HG03045 (cell line): ENCODE results near the gene CAMP.
"Not testable (repeated sequence)": the region's sequence is repeated elsewhere in the genome, so short reads cannot be mapped to it uniquely, and the experiment has no call there.

Source experiments
- ATAC-seq: cut with Tn5 transposase; IDR thresholded peaks from one replicate; pipeline ENCODE4 v1.9.1; 2021; ENCODE audit warnings: mild to moderate bottlenecking, moderate library complexity; ENCODE audit not compliant: unreplicated experiment

The CAMP gene

DNA sequence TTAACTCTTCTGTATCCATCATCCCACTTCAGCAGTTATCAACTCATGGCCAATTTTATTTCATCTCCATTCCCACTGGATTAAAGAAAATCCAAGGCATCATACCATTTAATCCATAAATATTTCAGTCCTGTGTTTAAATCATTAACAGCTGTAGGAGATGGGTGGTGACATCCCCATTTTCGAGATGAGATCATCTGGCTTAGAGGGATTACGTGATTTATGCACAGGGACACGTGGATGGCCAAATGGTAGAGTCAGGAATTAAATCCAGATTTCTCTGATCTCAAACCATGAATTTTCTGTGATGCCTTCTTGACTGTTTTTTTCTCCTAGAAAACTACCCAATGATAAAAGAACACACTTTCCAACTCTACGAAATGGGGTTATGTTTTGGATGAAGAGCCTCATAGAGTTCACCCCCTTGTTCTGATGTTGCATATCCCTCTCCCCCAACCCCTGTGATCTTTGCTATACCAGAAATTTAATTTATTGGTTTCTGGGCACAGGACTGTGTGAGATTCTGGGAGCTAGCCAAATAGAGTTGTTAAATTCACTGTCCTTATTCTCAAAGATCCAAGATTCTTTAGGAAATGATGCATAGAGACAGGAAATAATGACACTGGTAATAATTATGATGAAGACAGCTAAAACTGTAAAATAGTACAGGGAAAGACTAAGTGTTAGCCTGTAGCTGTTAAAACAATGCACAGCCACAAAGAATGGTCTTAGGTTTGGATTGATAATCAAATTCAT is 25.0 kb downstream of the CAMP start:
- no peak for ATAC-seq

DNA sequence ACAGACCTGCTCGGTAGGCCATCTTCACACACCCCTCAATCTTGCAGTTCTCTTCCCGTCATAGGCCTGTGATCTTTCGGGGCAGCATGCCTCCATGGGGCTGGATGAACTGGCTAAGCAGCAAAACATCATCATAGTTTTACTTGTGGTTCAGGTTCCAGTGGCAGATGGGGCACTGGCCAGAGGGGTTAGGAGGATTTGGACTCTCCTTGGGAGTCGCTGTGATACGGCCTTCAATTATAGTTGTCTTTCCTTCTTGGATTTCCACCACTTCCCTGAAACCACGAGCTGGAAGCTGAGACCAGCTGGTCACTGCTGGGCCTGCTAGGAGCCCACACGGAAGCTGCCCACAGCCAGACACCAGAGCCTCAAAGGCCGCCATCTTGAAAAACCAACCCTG is 33.3 kb downstream of the CAMP start:
- ATAC-seq: no peak

DNA sequence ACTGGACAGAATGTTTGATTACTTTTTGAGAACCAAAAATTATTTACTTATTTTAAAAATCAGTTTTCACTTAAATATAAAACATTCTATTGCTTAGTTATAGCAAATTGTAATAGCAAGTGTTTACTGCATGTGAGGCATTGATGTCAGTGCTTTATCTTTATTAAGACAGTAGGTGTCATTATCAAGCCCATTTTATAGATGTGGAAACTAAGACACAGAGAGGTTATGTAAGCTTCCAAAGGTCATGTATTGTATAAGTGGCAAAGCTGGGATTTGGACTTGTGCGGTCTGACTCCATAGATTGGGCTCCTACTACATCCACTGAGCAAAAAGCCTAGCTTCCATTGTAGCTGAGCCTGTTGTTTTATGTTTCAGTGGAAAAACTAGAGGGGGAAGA is 35.2 kb downstream of the CAMP start:
- ATAC-seq: no peak

DNA sequence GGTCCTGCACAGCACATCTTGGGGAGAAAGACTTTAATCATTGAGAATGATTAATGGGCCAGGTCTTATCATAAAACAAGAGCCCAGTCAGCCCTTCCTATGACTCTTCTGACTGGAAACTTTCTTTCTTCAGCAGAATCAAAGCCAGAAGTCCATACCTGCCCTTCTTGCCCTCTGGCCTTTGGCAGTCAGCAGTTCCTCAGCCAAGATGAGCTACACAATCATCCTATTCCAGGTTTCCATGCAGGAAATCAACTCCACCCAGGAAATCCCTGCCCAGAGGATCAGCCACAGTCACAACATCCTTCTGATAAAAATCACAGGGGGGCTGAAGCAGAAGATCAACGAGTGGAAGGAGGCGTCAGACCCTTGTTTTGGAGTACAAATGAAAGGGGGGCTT is 44.5 kb downstream of the CAMP start:
- ATAC-seq: no peak

DNA sequence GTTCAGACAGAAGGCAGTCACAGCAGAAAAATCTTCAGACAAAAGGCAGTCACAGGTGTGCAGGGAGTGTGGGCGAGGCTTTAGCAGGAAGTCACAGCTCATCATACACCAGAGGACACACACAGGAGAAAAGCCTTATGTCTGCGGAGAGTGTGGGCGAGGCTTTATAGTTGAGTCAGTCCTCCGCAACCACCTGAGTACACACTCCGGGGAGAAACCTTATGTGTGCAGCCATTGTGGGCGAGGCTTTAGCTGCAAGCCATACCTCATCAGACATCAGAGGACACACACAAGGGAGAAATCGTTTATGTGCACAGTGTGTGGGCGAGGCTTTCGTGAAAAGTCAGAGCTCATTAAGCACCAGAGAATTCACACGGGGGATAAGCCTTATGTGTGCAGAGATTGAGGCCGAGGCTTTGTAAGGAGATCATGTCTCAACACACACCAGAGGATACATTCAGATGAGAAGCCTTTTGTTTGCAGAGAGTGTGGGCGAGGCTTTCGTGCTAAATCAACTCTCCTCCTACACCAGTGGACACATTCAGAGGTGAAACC is 45.2 kb downstream of the CAMP start:
- ATAC-seq: no peak

DNA sequence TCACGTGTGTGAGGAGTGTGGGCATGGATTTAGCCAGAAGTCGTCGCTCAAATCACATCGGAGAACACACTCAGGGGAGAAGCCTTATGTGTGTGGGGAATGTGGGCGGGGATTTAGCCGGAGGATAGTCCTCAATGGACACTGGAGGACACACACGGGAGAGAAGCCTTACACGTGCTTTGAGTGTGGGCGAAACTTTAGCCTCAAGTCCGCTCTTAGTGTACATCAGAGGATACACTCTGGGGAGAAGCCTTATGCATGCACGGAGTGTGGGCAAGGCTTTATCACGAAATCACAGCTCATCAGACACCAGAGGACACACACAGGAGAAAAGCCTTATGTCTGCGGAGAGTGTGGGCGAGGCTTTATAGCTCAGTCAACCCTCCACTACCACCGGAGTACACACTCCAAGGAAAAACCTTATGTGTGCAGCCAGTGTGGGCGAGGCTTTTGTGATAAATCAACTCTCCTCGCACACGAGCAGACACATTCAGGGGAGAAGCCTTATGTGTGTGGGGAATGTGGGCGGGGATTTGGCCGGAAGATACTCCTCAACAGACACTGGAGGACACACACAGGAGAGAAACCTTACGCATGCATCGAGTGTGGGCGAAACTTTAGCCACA is 45.8 kb downstream of the CAMP start:
- no peak for ATAC-seq

DNA sequence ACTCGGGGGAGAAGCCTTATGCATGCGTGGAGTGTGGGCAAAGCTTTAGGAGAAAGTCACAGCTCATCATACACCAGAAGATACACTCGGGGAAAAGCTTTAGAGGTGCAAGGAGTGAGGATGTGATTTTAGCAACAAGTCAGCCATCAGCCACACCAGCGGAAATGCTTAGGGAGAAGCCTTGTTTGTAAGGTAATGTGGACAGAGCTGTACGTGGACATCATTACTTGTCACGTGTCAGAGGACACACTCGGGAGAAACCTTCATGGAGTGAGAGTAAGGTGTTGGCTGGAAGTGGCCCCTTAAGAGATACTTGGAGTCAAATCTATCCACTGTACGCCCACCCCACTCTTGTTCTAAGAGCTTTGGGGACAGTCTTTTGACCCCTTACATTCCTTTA is 46.3 kb downstream of the CAMP start:
- ATAC-seq: no peak

DNA sequence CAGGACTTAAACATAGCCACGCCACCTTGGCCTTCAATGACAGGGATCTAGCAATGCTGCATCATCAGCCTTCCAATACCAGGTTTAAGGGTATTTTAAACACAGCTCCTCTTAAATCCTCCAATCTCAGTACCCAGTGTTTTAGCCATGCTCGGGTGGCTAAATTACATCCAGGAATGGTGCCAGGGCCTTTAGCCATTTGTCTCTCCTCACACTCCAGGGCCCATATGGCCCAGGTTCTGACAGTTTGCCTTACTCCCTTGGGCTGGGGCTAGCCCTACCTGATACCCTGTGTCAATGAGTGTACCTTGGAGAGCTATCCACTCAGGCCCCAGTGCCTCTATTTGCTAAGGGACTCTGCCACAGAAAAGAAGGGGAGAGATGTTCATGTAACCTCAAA is 47.0 kb downstream of the CAMP start:
- no peak for ATAC-seq

DNA sequence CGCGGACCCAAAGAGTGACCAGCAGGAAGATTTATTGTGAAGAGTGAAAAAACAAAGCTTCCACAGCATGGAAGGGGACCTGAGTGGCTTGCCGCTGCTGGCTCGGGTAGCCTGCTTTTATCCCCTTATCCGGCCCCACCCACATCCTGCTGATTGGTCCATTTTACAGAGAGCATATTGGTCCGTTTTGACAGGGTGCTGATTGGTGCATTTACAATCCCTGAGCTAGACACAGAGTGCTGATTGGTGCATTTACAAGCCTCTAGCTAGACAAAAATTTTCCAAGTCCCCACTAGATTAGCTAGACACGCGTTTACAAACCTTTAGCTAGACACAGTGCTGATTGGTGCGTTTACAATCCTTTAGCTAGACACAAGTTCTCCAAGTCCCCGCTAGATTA is 47.9 kb downstream of the CAMP start:
- not testable (repeated sequence) for ATAC-seq

DNA sequence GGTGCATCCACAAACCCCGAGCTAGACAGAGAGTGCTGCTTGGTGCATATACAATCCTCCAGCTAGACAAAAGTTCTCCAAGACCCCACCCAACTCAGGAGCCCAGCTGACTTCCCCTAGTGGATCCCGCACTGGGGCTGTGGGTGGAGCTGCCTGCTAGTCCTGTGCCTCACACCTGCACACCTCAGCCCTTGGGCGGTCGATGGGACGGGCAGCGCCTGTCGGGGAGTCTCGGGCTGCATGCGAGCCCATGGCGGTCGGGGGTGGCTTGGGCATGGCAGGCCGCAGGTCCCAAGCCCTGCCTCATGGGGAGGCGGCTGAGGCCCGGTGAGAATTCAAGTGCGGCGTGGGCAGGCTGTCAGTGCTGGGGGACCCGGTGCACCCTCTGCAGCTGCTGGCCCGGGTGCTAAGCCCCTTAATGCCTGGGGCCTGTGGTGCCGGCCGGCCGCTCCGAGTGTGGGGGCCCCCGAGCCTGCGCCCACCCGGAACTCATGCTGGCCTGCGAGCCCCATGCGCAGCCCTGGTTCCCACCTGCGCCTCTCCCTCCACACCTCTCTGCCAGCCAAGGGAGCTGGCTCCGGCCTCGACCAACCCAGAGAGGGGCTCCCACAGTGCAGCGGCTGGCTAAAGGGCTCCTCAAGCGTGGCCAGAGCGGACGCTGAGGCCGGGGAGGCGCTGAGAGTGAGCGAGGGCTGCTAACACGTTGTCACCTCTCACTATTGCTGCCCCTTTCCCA is 48.6 kb downstream of the CAMP start:
- no peak for ATAC-seq

DNA sequence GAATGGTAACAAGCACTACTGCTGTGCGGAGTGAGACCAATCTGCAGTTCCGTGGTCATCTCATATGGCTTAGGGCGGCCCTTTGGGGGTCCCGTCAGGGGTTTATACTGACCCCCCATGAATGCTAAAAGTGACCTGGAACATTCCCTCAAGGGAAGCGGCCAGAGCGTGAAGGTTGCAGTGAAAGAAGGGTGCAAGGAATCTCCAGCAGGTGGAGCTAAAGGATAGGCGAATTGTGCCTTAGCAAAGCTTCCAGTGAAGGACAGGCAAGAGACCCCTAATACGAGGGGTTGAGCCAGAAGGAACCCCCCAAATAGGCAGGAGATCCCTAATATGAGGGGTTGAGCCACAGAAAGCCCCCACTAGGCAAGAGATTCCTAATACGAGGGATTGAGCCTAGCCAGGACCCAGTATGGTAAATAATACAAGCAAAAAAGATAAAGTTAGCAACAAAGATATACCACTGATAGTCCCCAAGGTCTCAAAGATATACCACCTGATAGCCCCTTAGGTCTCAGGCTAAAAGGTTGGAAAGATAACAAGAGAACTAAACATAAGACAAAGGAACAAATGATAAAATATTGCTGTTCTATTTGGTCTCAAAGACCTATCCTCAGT is 50.4 kb downstream of the CAMP start:
- ATAC-seq: no peak

DNA sequence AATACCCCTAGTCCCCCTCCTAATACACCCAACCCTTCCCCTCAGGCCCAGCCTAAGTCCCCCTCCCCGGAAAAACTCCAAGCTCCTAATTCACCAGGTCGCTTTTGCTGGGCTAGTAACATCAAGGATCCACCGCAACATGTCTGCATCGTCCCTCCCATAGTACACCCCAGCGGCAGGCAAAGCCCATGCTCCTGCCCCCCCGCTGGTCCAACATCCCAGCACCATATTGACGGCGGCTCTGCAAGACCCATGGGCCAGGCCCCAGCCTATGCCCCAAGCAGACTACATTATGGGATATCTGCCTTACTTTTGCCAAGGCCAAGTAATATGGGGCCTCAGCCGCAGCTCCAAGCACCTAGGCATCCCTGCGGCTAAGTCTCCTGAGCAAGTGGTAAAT is 51.2 kb downstream of the CAMP start:
- no peak for ATAC-seq
